Naive B cell (primary cell): ENCODE results near the gene PRKCA. TPM values are rescaled to one million over a fixed set of nuclear protein-coding genes. Genes with fewer than 3 reads are reported as not detected.
"Not testable (repeated sequence)": the region's sequence is repeated elsewhere in the genome, so short reads cannot be mapped to it uniquely, and the experiment has no call there.

Source experiments
- ATAC-seq, 2 donors: fragments of 150-1000 bp; cut with Tn5 transposase; 2 replicates each; pipeline ENCODE4 v1.10.0; 2021; ENCODE audit warnings: low read depth in 2 of 2, mild to moderate bottlenecking in 2 of 2, moderate library complexity in 2 of 2
- DNase-seq: peaks from one replicate; pipeline ENCODE4 v3.0.0; 2022
- H3K27ac Mint-ChIP-seq, 6 donors: one replicate each; pipeline ENCODE4 v1.8.0; 2020 to 2022; ENCODE audit warnings: mild to moderate bottlenecking in 6 of 6, mixed read lengths in 6 of 6, moderate library complexity in 5 of 6, inconsistent platforms in 2 of 6
- H3K27me3 Mint-ChIP-seq, 3 donors: one replicate each; pipeline ENCODE4 v1.8.0; 2021 to 2022; ENCODE audit warnings: mixed read lengths in 3 of 3, mild to moderate bottlenecking in 1 of 3
- H3K36me3 Mint-ChIP-seq, 2 donors: one replicate each; pipeline ENCODE4 v1.8.0; 2020 to 2022; ENCODE audit warnings: mixed read lengths in 2 of 2, inconsistent platforms in 1 of 2, mild to moderate bottlenecking in 1 of 2
- H3K4me1 Mint-ChIP-seq, 3 donors: one replicate each; pipeline ENCODE4 v1.8.0; 2020 to 2022; ENCODE audit warnings: mixed read lengths in 3 of 3, inconsistent platforms in 1 of 3, mild to moderate bottlenecking in 1 of 3, moderate library complexity in 1 of 3
- H3K4me3 Mint-ChIP-seq, 8 donors: one replicate each; pipeline ENCODE4 v1.8.0; 2020 to 2022; ENCODE audit warnings: mild to moderate bottlenecking in 8 of 8, mixed read lengths in 8 of 8, moderate library complexity in 8 of 8, inconsistent platforms in 2 of 8
- H3K9me3 Mint-ChIP-seq, 7 donors: one replicate each; pipeline ENCODE4 v1.8.0; 2020 to 2022; ENCODE audit warnings: mixed read lengths in 7 of 7, mild to moderate bottlenecking in 5 of 7, inconsistent platforms in 2 of 7, moderate library complexity in 1 of 7
- polyA plus RNA-seq, 6 donors: library from polyadenylated mRNA; unstranded; fragments of 300-500 nt; fragmentation: Illumina TruSeq; gene quantifications; one replicate each; pipeline ENCODE4 v1.2.3, GENCODE V29; 2021; ENCODE audit warnings: low read depth in 6 of 6

Gene PRKCA
- polyA plus RNA-seq, 6 donors from 2014 or later = 0.03 to 0.06 TPM; not detected in 4

DNA sequence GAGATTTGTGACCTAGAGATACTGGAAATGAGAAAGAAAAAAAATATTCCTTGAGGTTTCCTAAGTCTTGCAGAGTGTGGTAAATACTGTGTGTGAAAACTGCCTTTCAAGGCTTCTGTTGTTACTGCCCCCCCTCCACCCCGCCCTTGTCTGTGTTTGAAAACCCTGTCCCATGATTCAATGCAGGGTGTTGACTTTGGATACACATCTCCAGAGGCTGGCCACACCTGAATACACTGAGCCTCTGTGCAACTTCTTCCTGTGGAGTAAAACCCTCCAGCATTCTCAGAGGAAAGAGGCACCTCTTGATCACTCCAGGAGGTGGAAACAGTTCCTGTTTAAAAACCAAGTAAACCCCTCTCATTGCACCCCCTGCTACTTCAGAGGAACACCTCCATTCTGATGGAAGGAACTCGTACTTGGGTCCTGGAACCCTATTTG is 409.5 kb downstream of the PRKCA start:
- H3K4me3 Mint-ChIP-seq = no peak overlapping the region
- H3K4me1 Mint-ChIP-seq = peaks cover 0 to 8% (median 7%) of the 10 kb centered on the region in 3 donors
- H3K27ac Mint-ChIP-seq = peak overlapping the region in 1 of 6 donors; percentile 15
- ATAC-seq (no peak), DNase-seq (no peak)
- H3K27me3 Mint-ChIP-seq = peaks cover 0 to 10% (median 8%) of the 10 kb centered on the region in 3 donors
- no peaks in the 10 kb centered on the region for H3K36me3 Mint-ChIP-seq
- no peaks in the 10 kb centered on the region for H3K9me3 Mint-ChIP-seq

DNA sequence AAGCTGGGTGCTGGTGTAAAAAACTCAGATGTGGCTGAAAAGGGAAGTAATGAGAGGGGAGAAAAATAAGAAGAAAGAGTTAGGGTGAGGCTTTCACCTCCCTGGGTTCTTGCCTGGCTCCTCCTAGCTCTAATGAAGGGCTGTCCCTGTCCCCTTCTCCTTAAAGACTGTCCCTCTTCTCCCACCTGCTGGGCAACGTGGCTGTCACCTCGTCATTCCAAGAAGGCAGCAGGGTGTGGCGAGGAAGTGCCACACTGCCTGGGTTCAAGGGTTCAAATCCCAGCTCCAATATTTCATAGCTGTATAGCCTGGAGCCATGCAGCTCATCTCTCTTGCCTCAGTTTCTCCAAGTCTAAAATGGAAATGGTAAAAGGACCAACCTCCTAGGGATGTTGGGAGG is 410.0 kb downstream of the PRKCA start:
- ATAC-seq (no peak), DNase-seq (no peak)
- Mint-ChIP-seq H3K27me3 (peaks cover 0 to 10% (median 8%) of the 10 kb centered on the region in 3 donors), H3K4me3 (no peak overlapping the region), H3K4me1 (peaks cover 0 to 2% (median 1%) of the 10 kb centered on the region in 3 donors), H3K36me3 (no peaks in the 10 kb centered on the region), H3K27ac (no peak overlapping the region), H3K9me3 (no peaks in the 10 kb centered on the region)

DNA sequence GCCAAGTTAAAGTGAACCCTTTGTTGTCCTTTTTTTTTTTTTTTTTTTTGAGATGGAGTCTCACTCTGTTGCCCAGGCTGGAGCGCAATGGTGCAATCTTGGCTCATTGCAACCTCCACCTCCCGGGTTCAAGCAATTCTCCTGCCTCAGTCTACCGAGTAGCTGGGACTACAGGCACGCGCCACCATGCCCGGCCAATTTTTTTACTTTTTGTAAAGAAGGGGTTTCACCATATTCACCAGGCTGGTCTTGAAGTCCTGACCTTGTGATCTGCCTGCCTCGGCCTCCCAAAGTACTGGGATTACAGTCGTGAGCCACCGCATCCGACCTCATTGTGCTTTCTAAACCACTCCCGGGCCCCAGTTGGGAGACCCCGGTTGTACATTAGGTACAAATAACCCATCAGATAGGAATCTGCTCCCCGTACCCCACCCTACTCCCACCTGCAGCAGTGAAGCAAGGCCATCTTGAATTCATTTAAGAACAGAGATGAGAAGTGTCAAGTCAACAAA is 410.7 kb downstream of the PRKCA start:
- not testable (repeated sequence) for ATAC-seq, H3K36me3 Mint-ChIP-seq, H3K4me1 Mint-ChIP-seq, H3K9me3 Mint-ChIP-seq, DNase-seq, H3K27ac Mint-ChIP-seq, H3K4me3 Mint-ChIP-seq
- peaks cover 0 to 10% (median 8%) of the 10 kb centered on the region in 3 donors for H3K27me3 Mint-ChIP-seq

DNA sequence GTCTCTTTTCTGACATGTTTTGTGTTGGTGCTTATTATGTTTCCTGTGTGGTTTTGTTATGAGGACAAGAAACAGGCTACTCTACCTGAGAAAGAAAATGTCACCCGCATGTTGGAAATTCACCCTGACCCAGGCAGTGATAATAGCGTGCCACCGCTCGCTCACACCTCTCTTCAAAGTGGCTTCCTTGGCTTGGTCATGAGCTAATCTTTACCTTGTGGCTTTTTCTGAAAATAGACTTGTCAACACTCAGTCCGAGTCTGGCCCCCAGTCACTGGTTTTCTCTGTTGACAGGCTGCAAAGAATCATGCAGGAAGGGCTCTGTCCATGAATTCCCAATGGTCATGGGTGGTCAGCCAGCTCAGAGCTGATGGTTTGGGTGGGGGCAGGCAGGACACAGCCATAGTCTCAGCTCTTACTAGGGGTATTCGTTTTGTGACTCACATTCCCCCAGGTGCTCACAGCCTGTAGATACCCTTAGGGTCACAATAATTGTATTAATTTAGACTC is 411.2 kb downstream of the PRKCA start:
- Mint-ChIP-seq H3K4me3 (no peak overlapping the region), H3K36me3 (no peaks in the 10 kb centered on the region)
- no peak for ATAC-seq

DNA sequence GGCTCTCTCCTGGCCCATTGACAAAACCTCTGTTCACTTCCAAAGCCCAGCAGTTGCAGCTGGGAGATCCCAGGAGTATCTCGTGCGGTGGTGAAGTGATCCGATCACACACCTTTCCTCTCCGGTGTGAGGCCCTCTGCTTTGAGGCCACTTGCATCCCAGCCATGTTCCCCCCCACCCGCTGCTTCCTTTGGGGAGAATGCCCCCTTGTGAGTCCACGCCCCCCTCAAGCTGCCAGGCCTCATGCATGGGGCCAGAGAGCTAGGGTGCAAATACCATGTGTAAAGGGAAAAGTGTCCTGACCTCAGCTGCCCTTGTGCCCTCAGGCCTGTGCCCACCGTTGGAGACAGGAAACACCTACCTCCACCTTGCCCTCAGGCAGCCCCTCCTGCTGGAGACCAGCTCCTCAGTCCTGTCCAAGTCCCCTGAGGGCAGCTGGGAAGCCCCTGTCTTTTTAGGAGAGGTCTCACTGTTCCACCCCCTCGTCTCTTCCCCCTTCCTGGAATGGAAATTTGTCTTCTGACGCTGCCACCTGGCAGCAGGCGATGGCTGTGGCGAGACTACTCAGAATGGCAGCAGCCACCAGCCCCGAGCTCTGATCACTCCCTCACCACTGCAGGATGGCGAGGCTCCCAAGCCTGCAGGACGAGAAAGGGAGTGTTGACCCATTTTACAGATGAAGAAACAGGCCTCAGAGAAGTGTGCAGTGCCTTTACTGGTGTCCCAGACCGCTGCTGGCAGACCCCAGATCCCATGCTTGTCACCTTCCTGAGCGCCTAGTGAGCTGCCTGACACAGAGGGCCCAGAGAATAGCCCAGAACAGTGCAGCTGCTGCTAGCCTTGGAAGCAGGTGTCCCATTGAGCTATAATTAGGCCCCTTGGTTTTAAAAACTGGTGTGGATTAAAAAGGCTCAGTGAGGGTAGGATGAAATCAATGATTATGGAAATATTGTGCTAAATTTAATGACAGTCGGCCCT is 411.9 kb downstream of the PRKCA start:
- Mint-ChIP-seq H3K36me3 (no peaks in the 10 kb centered on the region), H3K9me3 (peaks cover 0 to 8% (median 0%) of the 10 kb centered on the region in 7 donors), H3K27me3 (peaks cover 0 to 10% (median 8%) of the 10 kb centered on the region in 3 donors), H3K4me3 (no peak overlapping the region), H3K27ac (peak overlapping the region in 1 of 6 donors; percentile 82), H3K4me1 (no peaks in the 10 kb centered on the region)
- DNase-seq (no peak), ATAC-seq (no peak)

More for the DNA sequence above, 411.2 kb downstream of the PRKCA start:
- peaks cover 0 to 3% (median 0%) of the 10 kb centered on the region in 7 donors for H3K9me3 Mint-ChIP-seq
- no peak for DNase-seq
- H3K27ac Mint-ChIP-seq = peak overlapping the region in 1 of 6 donors; percentile 50
- H3K27me3 Mint-ChIP-seq = peaks cover 0 to 10% (median 8%) of the 10 kb centered on the region in 3 donors
- no peaks in the 10 kb centered on the region for H3K4me1 Mint-ChIP-seq

DNA sequence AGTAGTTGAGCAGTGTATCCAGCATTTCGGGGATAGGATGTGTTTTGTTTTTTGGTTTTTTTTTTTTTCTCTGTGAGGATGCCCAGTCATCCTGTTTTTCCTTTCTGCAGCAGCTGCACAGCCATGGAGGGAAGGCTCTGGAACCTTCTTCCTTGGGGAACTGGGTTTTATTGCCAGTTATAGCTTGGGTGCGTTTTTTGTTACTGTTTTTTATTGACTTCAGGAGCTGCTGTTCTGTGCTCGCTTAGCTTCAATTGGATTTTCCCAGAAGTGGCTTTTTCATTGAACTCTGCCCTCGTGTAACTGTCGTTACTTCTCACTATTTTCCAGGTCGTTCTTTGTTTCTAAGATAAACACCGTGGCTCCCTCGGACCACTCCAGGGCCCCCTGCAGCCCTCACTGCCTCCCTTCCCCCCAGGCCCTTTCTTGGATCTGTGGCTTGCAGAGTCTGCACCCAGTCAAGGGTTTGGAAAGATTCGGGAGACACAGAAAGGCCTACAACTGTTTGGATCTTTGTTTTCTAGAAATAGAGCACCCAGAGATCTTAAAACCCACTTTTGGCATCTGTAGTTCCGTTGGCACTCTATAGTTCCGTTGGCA is 412.8 kb downstream of the PRKCA start:
- Mint-ChIP-seq H3K4me1 (no peaks in the 10 kb centered on the region), H3K36me3 (no peaks in the 10 kb centered on the region), H3K4me3 (peak overlapping the region in 1 of 8 donors; percentile 61), H3K27me3 (peaks cover 6 to 16% (median 8%) of the 10 kb centered on the region in 3 donors), H3K27ac (no peak overlapping the region), H3K9me3 (peaks cover 0 to 8% (median 0%) of the 10 kb centered on the region in 7 donors)
- ATAC-seq (no peak), DNase-seq (no peak)

- Mint-ChIP-seq H3K4me1 (no peaks in the 10 kb centered on the region), H3K27ac (peak overlapping the region in 1 of 6 donors; percentile 26), H3K9me3 (peaks cover 0 to 8% (median 0%) of the 10 kb centered on the region in 7 donors), H3K27me3 (peaks cover 8 to 18% (median 11%) of the 10 kb centered on the region in 3 donors), H3K4me3 (no peak overlapping the region), H3K36me3 (no peaks in the 10 kb centered on the region)
- DNase-seq (peak; percentile 7), ATAC-seq (no peak)
Observed at GRCh38 chr17:66715745-66716156, 413.3 kb downstream of the PRKCA start.

DNA sequence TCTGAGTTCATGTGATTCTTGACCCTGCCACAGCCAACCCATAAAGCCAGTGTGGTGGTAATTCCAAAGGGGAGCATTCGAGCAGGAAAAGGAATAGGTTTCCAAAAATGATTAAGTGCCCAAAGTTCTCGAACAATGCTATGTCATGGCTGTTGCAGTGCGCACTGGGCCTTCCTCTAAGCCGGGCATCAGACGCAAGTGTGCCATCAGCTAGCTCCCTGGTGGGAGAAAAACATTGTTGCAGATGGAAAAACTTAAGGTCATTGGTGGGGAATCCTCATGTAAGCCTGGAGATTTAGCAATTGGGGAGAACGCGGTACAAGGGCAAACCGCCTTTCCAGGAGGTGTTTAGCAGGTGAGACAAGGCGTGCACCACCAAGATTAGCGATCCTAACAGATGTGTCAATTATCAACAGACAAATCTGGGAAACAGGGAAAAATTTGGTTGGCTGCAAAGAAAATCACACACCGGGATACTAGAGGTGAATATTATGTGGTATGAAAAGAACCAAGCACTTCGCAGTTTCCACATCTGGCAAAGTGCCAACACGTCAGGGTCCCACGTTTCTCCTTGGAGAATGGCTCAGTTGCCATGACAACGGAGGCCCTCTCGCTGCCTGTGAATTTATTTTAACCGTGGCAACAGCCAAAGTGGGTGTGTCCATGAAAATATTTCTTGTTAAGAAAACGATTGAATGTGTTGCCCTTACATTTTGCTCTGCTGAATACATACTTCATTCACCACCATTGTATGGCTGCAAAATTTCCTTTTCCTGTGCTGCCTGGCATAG is 414.0 kb downstream of the PRKCA start:
- H3K4me3 Mint-ChIP-seq = no peak overlapping the region
- peaks cover 0 to 8% (median 0%) of the 10 kb centered on the region in 7 donors for H3K9me3 Mint-ChIP-seq
- H3K27me3 Mint-ChIP-seq = peaks cover 8 to 21% (median 16%) of the 10 kb centered on the region in 3 donors
- no peaks in the 10 kb centered on the region for H3K4me1 Mint-ChIP-seq
- no peak for ATAC-seq
- no peak overlapping the region for H3K27ac Mint-ChIP-seq
- DNase-seq = no peak
- no peaks in the 10 kb centered on the region for H3K36me3 Mint-ChIP-seq

DNA sequence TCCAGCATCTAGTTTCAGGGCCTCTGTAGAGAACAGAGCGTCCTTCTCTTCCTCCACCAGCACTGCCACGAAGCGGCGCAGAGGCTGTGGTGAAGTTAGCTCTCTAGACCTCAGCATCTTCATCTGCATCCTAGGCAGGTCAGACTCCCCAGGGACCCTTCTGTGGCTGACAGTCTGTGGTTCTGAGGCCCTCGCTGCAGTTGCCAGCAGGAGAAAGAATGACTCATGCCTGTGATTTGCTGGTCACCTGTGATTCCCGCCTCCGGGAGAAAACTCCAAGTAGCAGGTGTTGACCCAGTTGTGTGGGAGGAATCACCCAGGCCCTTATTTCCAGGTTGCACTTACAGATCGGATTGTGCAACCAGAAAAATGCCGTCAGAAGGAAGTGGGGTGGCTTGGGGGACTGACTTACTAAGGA is 415.2 kb downstream of the PRKCA start:
- Mint-ChIP-seq H3K27ac (no peak overlapping the region), H3K36me3 (no peaks in the 10 kb centered on the region), H3K27me3 (peaks cover 8 to 21% (median 16%) of the 10 kb centered on the region in 3 donors), H3K4me1 (no peaks in the 10 kb centered on the region), H3K9me3 (peaks cover 0 to 8% (median 0%) of the 10 kb centered on the region in 7 donors), H3K4me3 (no peak overlapping the region)
- DNase-seq (no peak), ATAC-seq (no peak)

DNA sequence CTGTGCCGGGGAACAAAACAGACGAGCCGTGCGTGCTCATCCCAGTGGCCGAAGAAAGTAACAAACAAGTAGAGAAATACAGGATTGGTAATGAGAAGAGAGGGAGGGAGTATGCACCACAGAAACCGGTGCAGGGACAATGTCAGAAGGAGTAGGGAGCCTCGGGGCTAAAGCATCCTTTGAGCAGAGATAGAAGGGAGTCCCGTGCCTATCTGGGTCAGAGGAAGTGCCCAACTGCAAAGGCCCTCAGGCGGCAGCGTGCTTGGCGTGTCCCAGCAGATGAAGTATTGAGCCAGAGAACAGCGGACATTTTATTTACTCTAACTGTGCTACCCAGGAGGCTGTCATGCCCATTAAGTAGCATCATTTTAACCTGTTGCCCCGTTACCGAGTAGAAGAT is 417.6 kb downstream of the PRKCA start:
- Mint-ChIP-seq H3K4me1 (no peaks in the 10 kb centered on the region), H3K36me3 (no peaks in the 10 kb centered on the region), H3K27ac (no peak overlapping the region), H3K4me3 (no peak overlapping the region), H3K9me3 (peaks cover 0 to 8% (median 0%) of the 10 kb centered on the region in 7 donors), H3K27me3 (peaks cover 9 to 16% (median 11%) of the 10 kb centered on the region in 3 donors)
- ATAC-seq (no peak), DNase-seq (no peak)

GRCh38 chr17:66720567-66720966 is 418.2 kb downstream of the PRKCA start:
- H3K36me3 Mint-ChIP-seq = no peaks in the 10 kb centered on the region
- H3K4me3 Mint-ChIP-seq = no peak overlapping the region
- no peak overlapping the region for H3K27ac Mint-ChIP-seq
- peaks cover 0 to 8% (median 0%) of the 10 kb centered on the region in 7 donors for H3K9me3 Mint-ChIP-seq
- peaks cover 8 to 16% (median 15%) of the 10 kb centered on the region in 3 donors for H3K27me3 Mint-ChIP-seq
- no peak for ATAC-seq
- no peaks in the 10 kb centered on the region for H3K4me1 Mint-ChIP-seq
- DNase-seq = no peak

DNA sequence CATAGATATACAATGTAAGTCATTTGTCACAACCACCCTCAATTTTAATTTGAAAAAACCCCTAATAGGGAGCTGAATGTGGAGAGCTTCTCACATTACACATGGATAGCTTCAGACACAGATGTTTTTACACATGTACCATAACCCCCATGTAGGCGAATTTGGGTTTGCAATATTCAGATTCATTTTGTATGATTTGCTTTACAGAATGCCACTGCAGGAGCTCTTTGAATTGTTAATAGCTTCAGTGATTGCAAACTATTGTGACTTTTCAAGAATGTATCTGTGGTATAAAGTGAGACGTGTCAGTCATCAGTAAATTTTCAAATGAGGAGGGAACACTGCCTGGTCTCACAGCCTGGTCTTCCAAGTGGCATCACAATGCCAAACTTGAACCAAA is 419.9 kb downstream of the PRKCA start:
- DNase-seq (no peak), ATAC-seq (no peak)
- Mint-ChIP-seq H3K27me3 (peaks cover 4 to 30% (median 21%) of the 10 kb centered on the region in 3 donors), H3K4me3 (no peak overlapping the region), H3K27ac (no peak overlapping the region), H3K9me3 (peaks cover 0 to 8% (median 0%) of the 10 kb centered on the region in 7 donors), H3K4me1 (no peaks in the 10 kb centered on the region), H3K36me3 (no peaks in the 10 kb centered on the region)
